ENCODE data around the gene EGFL7.

- TF ChIP-seq, protein P1, sequence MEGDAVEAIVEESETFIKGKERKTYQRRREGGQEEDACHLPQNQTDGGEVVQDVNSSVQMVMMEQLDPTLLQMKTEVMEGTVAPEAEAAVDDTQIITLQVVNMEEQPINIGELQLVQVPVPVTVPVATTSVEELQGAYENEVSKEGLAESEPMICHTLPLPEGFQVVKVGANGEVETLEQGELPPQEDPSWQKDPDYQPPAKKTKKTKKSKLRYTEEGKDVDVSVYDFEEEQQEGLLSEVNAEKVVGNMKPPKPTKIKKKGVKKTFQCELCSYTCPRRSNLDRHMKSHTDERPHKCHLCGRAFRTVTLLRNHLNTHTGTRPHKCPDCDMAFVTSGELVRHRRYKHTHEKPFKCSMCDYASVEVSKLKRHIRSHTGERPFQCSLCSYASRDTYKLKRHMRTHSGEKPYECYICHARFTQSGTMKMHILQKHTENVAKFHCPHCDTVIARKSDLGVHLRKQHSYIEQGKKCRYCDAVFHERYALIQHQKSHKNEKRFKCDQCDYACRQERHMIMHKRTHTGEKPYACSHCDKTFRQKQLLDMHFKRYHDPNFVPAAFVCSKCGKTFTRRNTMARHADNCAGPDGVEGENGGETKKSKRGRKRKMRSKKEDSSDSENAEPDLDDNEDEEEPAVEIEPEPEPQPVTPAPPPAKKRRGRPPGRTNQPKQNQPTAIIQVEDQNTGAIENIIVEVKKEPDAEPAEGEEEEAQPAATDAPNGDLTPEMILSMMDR (conservative IDR thresholded peaks at IDR 0.05 in 1 of 2, IDR thresholded peaks at IDR 0.05 in 1 of 2; ENCODE audit: low read depth in 1 of 2, low read length in 2 of 2), result no peak
- no peak for TF ChIP-seq EZH2 (IDR thresholded peaks at IDR 0.05; ENCODE audit: low read length, missing control alignments)
These were observed 45.6 kb upstream of the EGFL7 start for GRCh38 chr9:136616948-136617695.

Data from fibroblast of lung (primary cell).